A673 (cell line): ENCODE results near the gene CNN2. TPM values are rescaled to one million over a fixed set of nuclear protein-coding genes. Genes with fewer than 3 reads are reported as not detected.

Experiments used
- BruUV-seq: library from RNA; stranded (reverse); fragments of 400-500 nt; replicated peaks from 2 replicates; lab custom pipeline; 2021; lab: Mats Ljungman, UMichigan
- CTCF ChIA-PET: fragments of 300-600 bp; sonication (Branson Sonifier 250); formaldehyde crosslinking; loops from one replicate; lab custom pipeline; 2022; ENCODE audit warnings: antibody characterized with exemption; lab: Charles Lee
- POLR2A ChIA-PET: fragments of 300-600 bp; sonication (Branson Sonifier 250); formaldehyde crosslinking; loops from one replicate; lab custom pipeline; 2022; ENCODE audit warnings: antibody characterized with exemption; ENCODE audit not compliant: low non-redundant PET; lab: Charles Lee
- DNase-seq: peaks from one replicate; pipeline ENCODE4 v3.0.0-alpha.2; 2015; ENCODE audit warnings: low spot score
- H3K27ac ChIP-seq: fragments of 200-600 bp; sonication (generic); 2 replicates; pipeline ENCODE4 v1.5.1; 2016; ENCODE audit warnings: mixed run types, low read depth, mild to moderate bottlenecking, mixed read lengths, antibody characterized with exemption, low read length; ENCODE audit not compliant: poor library complexity, severe bottlenecking
- H3K27me3 ChIP-seq: fragments of 200-600 bp; sonication (generic); replicated peaks from 2 replicates; pipeline ENCODE4 v1.6.1; 2017; ENCODE audit warnings: mixed run types, low read depth, mild to moderate bottlenecking, mixed read lengths, antibody characterized with exemption, low read length; ENCODE audit not compliant: insufficient read depth, poor library complexity
- H3K36me3 ChIP-seq: fragments of 200-600 bp; sonication (generic); 2 replicates; pipeline ENCODE4 v1.6.1; 2016; ENCODE audit warnings: mixed run types, mild to moderate bottlenecking, mixed read lengths, antibody characterized with exemption, low read length; ENCODE audit not compliant: insufficient read depth, poor library complexity, severe bottlenecking
- H3K4me1 ChIP-seq: fragments of 200-600 bp; sonication (generic); 2 replicates; pipeline ENCODE4 v1.6.1; 2017; ENCODE audit warnings: mixed run types, mild to moderate bottlenecking, mixed read lengths, antibody characterized with exemption, low read length; ENCODE audit not compliant: insufficient read depth, poor library complexity, severe bottlenecking
- H3K4me3 ChIP-seq: fragments of 200-600 bp; sonication (generic); 2 replicates; pipeline ENCODE4 v1.5.1; 2016; ENCODE audit warnings: low read depth, mixed run types, mild to moderate bottlenecking, mixed read lengths, low read length; ENCODE audit not compliant: poor library complexity, severe bottlenecking
- H3K9me3 ChIP-seq: fragments of 200-600 bp; sonication (generic); 2 replicates; pipeline ENCODE4 v1.6.1; 2016; ENCODE audit warnings: mixed run types, low read depth, mild to moderate bottlenecking, mixed read lengths, antibody characterized with exemption, low read length; ENCODE audit not compliant: poor library complexity, severe bottlenecking
- CTCF ChIP-seq: fragments of 300-800, 200-600 bp; sonication (generic); conservative IDR thresholded peaks from 2 replicates; pipeline ENCODE4 v1.5.1; 2017; ENCODE audit warnings: low read depth, mild to moderate bottlenecking, antibody characterized with exemption, low read length, moderate library complexity, mixed read lengths
- EZH2 ChIP-seq: fragments of 200-600 bp; sonication (generic); IDR thresholded peaks from 2 replicates; pipeline ENCODE4 v1.6.1; 2017; ENCODE audit warnings: borderline replicate concordance, low read depth, mild to moderate bottlenecking, mixed read lengths, antibody characterized with exemption, low read length; ENCODE audit not compliant: poor library complexity, severe bottlenecking
- intact Hi-C: fragments of 100-400 bp; cut with micrococcal nuclease; formaldehyde crosslinking; loops from one replicate; pipeline ENCODE4 v1.10.0; 2022; ENCODE audit not compliant: unreplicated experiment
- total RNA-seq: library from RNA; stranded (reverse); gene quantifications from 2 replicates; pipeline ENCODE4 v1.2.3, GENCODE V29; 2021

The CNN2 gene
- total RNA-seq, 1 experiment from 2014 or later = 112 TPM

- no peak for TF ChIP-seq EZH2
- no peak for TF ChIP-seq CTCF
- no peaks in the 10 kb centered on the region for H3K27me3 ChIP-seq
- no TSS peak for BruUV-seq
- intact Hi-C loops = no loop called here
- H3K4me1 ChIP-seq = peaks cover 11% of the 10 kb centered on the region
- H3K4me3 ChIP-seq = no peak overlapping the region
- no peak for DNase-seq
- no peak overlapping the region for H3K27ac ChIP-seq
- ChIA-PET POLR2A (no interaction called here), CTCF (no interaction called here)
- no peaks in the 10 kb centered on the region for H3K9me3 ChIP-seq
- no peaks in the 10 kb centered on the region for H3K36me3 ChIP-seq
These were observed 55.1 kb downstream of the CNN2 start for GRCh38 chr19:1081301-1082164.

DNA sequence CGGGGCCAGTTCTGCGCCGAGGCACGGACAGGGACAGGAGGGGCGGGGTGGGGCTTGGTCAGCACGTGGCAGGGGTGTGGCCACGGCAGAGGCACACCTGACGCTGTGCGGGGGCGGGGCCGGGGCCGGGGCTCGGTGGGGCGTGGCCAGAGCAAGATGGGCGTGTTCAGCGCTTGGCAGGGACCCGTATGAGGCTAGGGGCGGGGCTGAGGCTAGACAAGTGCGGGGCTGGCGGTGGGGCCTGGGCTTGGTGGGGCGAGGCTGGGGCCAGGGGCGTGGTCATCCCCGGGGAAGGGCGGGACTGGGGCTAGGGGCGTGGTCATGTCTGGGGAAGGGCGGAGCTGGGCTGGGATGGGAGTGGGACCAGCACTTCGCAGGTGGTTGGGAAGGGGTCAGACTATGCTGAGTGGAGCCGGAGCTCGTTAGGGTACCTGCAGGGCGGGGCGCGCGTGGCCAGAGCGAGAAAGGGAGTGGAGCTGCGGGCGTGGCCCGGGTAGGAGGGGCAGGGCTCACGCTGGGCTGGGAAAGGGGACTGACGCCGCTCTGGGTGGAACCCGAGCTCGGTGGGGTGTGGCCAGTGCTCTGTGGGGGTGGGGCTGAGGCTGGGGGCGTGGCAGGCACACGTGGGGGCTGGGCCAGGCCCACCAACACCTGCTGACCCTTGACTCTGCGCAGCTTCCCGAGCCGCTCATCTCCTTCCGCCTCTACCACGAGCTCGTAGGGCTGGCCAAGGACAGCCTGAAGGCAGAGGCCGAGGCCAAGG, 55.9 kb downstream of the CNN2 start:
- ChIA-PET POLR2A (no interaction called here), CTCF (interaction anchor here (0.6 kb wide), 2 partner anchors 38 to 109 kb away, joined by 7 to 12 read pairs; no protein-coding TSS in a partner anchor)
- Histone ChIP-seq H3K36me3 (no peaks in the 10 kb centered on the region), H3K27me3 (no peaks in the 10 kb centered on the region), H3K4me1 (peaks cover 11% of the 10 kb centered on the region), H3K27ac (no peak overlapping the region), H3K4me3 (no peak overlapping the region), H3K9me3 (no peaks in the 10 kb centered on the region)
- intact Hi-C loops = no loop called here
- no TSS peak for BruUV-seq
- TF ChIP-seq EZH2 (no peak), CTCF (no peak)
- DNase-seq = peak; percentile 85

DNA sequence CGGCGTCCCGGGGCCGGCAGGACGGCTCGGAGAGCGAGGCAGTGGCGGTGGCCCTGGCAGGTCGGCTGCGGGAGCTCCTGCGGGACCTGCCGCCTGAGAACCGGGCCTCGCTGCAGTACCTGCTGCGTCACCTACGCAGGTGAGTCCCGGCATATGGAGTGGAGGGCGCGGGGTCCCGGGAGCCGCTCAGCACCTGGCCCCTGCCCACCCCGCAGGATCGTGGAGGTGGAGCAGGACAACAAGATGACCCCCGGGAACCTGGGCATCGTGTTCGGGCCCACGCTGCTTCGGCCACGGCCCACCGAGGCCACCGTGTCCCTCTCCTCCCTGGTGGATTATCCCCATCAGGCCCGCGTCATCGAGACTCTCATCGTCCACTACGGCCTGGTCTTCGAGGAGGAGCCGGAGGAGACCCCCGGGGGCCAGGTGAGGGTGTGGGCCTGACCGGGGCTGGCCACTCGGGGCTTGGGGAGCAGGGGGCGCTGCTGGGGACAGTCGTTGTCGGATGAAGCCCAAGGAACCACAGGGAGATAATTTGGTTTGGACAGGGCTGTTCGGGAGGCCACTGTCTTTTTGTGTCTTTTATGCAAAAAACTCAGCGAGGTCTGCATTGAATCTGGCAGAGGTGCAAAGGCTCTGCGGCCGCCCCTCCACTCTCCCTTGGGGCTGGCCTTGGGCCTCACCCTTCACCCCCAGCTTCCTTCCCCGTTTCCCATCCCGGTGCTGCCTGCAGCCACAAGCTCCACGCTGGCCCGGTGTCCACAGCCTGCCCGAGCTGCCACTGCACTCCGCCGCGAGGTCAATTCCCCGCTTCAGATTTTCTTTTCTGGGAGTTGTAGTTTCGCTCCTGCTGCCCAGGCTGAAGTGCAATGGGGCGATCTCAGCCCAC, 56.8 kb downstream of the CNN2 start:
- no peak for TF ChIP-seq EZH2
- no peak for TF ChIP-seq CTCF
- H3K9me3 ChIP-seq = no peaks in the 10 kb centered on the region
- no TSS peak for BruUV-seq
- peaks cover 6% of the 10 kb centered on the region for H3K36me3 ChIP-seq
- H3K27me3 ChIP-seq = no peaks in the 10 kb centered on the region
- DNase-seq = no peak
- H3K27ac ChIP-seq = no peak overlapping the region
- ChIA-PET CTCF (no interaction called here), POLR2A (no interaction called here)
- H3K4me3 ChIP-seq = no peak overlapping the region
- intact Hi-C loops = no loop called here
- peaks cover 11% of the 10 kb centered on the region for H3K4me1 ChIP-seq
